HG02678 (cell line): ENCODE measurements around the gene RAI1.
A peak's percentile ranks its signal among the peaks of the same experiment; 100 is the strongest.
"Not testable (repeated sequence)": the region's sequence is repeated elsewhere in the genome, so short reads cannot be mapped to it uniquely, and the experiment has no call there.

Experiments
- ATAC-seq: cut with Tn5 transposase; IDR thresholded peaks from one replicate; pipeline ENCODE4 v1.9.1; 2021; ENCODE audit warnings: mild to moderate bottlenecking, moderate library complexity; ENCODE audit not compliant: unreplicated experiment

RAI1 gene

DNA sequence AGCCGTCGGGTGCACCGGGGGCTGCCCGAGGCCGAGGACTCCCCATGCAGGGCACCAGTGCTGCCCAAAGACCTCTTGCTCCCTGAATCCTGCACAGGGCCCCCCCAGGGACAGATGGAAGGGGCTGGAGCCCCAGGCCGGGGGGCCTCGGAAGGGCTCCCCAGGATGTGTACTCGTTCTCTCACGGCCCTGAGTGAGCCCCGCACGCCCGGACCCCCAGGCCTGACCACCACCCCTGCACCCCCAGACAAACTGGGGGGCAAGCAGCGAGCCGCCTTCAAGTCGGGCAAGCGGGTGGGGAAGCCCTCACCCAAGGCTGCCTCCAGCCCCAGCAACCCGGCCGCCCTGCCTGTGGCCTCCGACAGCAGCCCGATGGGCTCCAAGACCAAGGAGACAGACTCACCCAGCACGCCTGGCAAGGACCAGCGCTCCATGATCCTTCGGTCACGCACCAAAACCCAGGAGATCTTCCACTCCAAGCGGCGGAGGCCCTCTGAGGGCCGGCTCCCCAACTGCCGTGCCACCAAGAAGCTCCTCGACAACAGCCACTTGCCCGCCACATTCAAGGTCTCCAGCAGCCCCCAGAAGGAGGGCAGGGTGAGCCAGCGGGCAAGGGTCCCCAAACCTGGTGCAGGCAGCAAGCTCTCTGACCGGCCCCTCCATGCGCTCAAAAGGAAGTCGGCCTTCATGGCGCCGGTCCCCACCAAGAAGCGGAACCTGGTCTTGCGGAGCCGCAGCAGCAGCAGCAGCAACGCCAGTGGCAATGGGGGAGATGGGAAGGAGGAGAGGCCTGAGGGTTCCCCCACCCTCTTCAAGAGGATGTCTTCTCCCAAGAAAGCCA, 114.9 kb downstream of the RAI1 start:
- no peak for ATAC-seq

GRCh38 chr17:17796787-17797061, 115.5 kb downstream of the RAI1 start:
- no peak for ATAC-seq

- ATAC-seq = no peak
Observed at GRCh38 chr17:17797119-17797809, 116.0 kb downstream of the RAI1 start.

GRCh38 chr17:17798010-17798556, 116.8 kb downstream of the RAI1 start:
- no peak for ATAC-seq

- ATAC-seq = no peak
Observed at GRCh38 chr17:17798573-17799255, 117.5 kb downstream of the RAI1 start.

DNA sequence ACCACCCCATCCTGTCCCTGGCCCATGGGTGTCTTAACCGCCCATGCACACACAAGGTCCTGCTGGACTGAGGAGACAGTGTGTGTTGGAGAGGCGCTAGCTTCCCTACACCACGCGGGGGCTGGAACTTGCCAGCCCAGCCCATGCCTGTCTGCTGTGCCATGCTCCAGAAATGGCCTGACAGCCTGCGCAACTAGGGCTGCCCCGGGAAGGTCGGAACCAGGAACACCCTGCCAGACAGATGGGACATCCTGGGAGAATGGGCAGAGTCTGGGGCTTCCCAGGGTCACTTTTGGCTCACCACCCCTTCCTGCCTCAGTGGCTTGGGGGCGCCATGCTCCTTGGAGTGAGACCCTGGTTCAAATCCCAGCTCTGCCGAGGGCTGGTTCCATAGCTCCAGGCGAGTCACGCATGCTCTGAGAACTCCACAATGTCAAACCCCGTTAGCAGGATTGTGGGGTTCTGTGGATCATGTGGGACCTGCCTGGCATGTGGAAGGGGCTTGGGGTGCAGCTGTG, 119.3 kb downstream of the RAI1 start:
- ATAC-seq = no peak

DNA sequence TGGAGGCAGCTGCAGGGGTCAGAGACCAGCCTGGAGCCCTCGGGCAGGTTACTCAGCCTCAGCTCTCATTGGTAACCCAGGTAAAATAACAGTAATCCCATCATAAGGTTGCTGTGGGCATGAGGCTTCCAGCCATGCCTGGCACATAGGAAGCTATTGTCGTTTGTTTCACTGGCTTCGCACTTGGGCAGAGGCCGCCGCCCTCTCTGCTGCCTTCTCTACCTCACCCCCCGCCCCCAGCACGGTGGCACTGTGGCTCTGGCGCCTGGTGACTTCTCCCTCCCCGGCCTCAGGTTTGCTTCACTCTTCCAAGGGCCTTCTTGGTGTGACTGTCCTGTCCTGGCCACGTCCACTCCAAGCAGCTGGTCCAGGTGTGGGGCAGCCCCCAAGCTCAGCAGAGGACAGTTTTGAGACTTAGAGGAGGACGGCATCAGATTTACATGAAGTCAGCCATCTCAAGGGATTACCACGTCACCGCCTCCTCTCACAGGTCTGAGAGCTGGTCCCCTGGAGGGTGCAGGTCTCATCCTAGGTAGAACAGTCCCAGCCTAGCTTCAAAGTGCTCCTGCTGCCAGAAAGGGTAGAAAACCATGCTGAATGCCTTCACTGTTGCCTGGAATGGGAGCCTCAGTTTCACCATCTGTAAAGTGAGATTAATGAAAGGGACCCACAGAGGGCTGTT, 120.7 kb downstream of the RAI1 start:
- no peak for ATAC-seq

DNA sequence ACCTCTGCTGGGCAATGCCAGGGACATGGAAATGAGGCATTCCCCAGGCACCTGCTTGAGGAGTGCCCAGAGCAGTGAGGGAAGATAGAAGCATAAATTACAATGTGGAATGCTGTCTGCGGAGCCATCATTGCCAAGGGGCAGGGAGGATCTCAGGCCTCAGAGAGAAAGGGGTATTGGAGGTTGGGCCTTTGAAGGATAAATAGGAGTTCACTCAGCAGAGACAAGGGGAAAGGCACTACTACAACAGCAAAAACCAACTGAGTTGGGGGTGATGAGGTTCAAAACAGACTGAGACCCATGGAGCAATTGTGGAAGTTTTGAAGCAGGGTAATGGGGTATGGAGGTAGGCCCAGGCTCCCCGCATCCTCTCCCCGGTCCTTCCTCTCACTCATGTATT, 122.7 kb downstream of the RAI1 start:
- ATAC-seq = no peak

DNA sequence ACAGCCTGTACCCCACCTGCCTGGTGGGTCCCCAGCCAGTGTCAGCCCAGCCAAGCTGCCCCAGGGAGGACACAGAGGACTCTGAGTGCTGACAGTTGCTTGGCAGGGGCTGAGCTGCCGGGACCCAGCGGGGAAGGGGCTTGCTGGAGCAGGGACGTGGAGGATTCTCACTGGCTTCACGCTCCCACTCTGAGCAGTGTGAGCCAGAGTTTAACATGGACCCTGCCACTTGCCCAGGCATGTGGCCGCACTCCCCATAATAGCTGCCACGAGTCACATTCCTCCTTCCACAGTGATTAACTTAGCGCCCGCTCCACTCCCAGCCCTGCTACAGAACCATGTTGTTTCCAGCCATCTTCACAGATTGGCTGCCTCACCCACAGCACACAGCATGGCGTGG, 124.3 kb downstream of the RAI1 start:
- ATAC-seq = no peak

DNA sequence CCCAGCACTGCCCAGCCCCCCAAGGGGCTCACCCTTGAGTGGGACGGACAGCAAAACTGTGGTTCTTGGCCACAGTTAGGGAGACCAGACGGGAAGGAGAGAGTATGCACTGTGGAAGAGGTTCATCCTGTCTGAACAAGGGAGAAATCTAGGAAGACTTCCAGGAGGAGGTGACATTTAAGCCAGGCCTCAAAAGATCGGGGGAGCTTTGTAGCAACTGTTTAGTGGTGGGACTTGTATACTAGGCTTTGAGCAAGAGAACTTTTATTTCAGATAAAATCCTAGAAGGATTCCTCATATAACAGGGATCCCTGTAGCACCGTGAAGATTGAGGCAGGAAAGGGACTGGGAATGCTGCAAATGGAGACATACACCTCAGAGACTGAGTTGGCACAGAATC, 124.8 kb downstream of the RAI1 start:
- ATAC-seq = no peak

GRCh38 chr17:17806611-17807274, 125.5 kb downstream of the RAI1 start:
- no peak for ATAC-seq

GRCh38 chr17:17807440-17807839, 126.2 kb downstream of the RAI1 start:
- ATAC-seq = no peak

GRCh38 chr17:17808200-17808599, 126.9 kb downstream of the RAI1 start:
- ATAC-seq = not testable (repeated sequence)

DNA sequence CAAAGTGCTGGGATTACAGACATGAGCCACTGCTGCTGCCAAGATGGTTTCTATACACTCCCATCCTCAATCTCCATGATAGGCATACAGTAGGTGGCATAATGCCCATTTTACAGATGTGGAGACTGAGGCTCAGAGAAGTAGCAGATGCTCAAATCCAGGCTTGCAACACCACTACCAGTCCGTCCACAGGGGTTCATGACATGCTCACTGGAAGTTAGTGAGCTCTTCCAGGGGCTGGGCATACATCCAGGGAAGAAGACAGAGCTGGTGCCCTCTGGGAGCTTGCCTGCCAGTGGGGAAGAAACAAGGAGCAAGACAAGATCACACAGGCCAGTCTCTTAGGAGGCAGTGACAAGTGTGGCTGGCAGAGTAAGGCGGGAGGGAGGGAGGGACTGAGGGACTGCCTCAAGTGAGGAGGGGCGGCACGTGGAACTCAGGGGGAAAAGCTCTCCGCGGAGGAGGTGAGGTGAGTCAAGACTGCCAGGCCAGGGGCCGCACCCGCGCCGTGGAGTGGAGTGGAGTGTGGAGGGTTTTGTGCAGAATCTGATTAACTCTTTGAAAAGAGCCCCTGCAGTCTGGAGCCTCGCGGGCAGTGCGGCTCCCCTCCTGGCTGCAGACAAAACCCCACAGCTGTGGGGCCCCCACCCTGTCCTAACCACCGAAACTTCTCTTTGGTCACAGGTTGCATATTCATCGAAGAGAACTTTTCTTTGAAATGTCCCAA, 127.6 kb downstream of the RAI1 start:
- ATAC-seq = peak; percentile 83

DNA sequence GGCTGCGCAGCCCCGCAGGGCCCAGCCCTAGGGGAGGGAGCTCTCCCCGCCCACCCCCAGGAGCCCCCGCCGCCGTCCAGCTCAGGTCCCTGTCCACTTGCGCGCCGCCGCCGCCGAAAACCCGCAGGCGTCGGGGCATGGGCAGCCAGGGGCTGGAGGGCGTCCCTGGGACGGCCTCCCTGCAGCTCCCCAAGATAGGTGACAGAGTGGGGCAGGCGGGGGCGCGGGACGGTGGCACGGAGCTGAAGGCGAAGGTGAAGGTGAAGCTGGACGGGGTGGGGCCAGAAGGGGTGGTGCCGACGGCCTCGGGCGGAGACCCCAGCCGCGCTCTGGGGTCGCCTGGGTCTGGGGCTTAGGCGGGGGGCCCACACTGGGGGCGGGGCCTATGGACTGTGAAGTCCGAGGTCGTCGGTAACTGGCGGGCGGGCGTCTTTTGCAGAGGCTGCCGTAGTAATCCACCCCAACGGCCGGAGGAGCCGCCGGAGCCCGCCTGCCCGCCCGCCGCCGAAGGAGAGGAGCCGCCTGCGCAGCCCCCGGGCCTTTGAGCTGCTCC, 128.3 kb downstream of the RAI1 start:
- ATAC-seq = no peak

DNA sequence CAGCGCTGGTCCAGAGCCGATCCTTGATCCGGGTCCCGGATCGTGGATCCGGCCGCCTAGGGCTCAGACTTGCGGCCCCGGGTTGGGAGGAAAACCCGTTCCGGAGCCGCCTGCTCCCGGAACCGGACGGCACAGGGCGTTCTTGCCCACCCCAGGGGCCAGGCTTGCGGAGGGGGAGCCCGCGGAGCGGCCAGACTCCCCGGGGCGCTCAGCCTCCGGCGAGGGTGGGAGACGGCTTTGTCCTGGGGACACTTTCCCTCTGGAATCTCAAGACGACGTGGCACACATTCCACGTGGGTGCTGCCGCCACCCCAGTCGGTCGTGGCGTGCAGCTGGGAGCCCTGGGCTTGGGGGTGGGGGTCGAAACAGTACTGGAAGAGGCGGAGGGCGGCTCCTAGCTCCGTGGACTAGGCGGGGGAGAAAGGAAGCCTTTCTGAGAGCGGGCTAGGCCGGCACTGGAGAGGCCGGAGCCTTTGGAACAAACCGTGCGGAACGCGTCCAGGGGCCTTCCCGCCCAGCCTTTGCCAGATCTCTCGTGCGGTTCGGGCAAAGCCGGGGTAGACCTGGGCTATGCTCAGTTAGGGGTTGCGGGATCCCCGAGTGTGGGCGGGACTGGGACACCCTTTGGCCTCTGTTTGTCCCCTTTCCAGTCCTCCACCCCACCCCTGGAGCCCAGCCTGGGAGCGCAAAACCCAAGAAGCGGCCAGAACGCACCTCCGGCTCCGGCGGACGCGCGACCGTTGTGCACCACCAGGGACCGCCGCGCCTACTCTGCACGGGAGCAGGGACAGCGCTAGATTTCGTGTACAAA, 129.0 kb downstream of the RAI1 start:
- no peak for ATAC-seq

- no peak for ATAC-seq
Observed at GRCh38 chr17:17810895-17811248, 129.6 kb downstream of the RAI1 start.

GRCh38 chr17:17811381-17812210, 130.3 kb downstream of the RAI1 start:
- ATAC-seq = no peak
